D721Med (cell line): ENCODE measurements around the gene ADTRP.
A peak's percentile ranks its signal among the peaks of the same experiment; 100 is the strongest.

Source experiments
- DNase-seq: peaks from one replicate; pipeline ENCODE4 v3.0.0; 2011; ENCODE audit warnings: low spot score; ENCODE audit not compliant: insufficient read length
- FAIRE-seq: peaks from 2 replicates; lab custom pipeline; 2011; peaks lifted over from hg19 to GRCh38; lab: Jason Lieb, UNC
- CTCF ChIP-seq: IDR thresholded peaks from 2 replicates; pipeline ENCODE4 v1.5.1; 2012; ENCODE audit warnings: mild to moderate bottlenecking, control low read depth; ENCODE audit not compliant: insufficient read depth; ENCODE audit errors: missing control alignments

Gene ADTRP

GRCh38 chr6:11778648-11779328, at the start of gene ADTRP:
Gene ADTRP, minus strand, starts transcription at chr6:11778803. Its CDS starts 44 bp downstream, at chr6:11778759.
- peak; percentile 6 for FAIRE-seq
- DNase-seq: peak; percentile 28
- no peak for TF ChIP-seq CTCF

- no peak for TF ChIP-seq CTCF
- FAIRE-seq (no peak), DNase-seq (no peak)
Observed at GRCh38 chr6:11826779-11827178, 48.2 kb upstream of the ADTRP start.

- DNase-seq (no peak), FAIRE-seq (no peak)
- no peak for TF ChIP-seq CTCF
Observed at GRCh38 chr6:11824986-11825385, 46.4 kb upstream of the ADTRP start.

- FAIRE-seq (no peak), DNase-seq (no peak)
- peak; percentile 30 for TF ChIP-seq CTCF
Observed at GRCh38 chr6:11822346-11822745, 43.7 kb upstream of the ADTRP start.

- no peak for TF ChIP-seq CTCF
- DNase-seq (no peak), FAIRE-seq (no peak)
Observed at GRCh38 chr6:11821781-11822180, 43.2 kb upstream of the ADTRP start.

- TF ChIP-seq CTCF: no peak
- FAIRE-seq (no peak), DNase-seq (no peak)
Observed at GRCh38 chr6:11820821-11821220, 42.2 kb upstream of the ADTRP start.

- FAIRE-seq (no peak), DNase-seq (no peak)
Observed at GRCh38 chr6:11819486-11819885, 40.9 kb upstream of the ADTRP start.

More at GRCh38 chr6:11819486-11819885, 40.9 kb upstream of the ADTRP start:
- no peak for TF ChIP-seq CTCF
